GM18508 (cell line): ENCODE measurements around the gene VPS54.
A peak's percentile ranks its signal among the peaks of the same experiment; 100 is the strongest.

Experiments used
- ATAC-seq: cut with Tn5 transposase; IDR thresholded peaks from one replicate; pipeline ENCODE4 v1.9.1; 2021; ENCODE audit warnings: moderate number of reproducible peaks; ENCODE audit not compliant: insufficient read depth, unreplicated experiment

Gene VPS54

DNA sequence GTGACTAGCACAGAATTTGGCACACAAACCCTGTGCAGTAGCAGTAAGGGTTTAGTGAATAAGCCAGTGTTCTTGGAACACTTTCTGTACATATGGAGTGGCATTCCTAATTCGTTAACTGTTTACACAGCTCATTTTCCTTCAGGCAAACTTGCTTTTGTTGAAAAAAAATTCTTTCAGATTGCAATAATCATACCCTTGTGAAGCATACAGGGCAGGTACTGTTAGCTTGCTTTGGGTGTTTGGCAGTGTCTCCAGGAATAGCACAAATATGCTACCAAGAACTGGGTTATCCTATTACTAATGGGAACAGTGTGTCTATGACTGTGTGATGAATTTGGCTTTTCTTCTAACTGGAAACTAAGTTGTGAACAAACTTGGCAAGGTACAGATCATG, 144.1 kb downstream of the VPS54 start:
- no peak for ATAC-seq

DNA sequence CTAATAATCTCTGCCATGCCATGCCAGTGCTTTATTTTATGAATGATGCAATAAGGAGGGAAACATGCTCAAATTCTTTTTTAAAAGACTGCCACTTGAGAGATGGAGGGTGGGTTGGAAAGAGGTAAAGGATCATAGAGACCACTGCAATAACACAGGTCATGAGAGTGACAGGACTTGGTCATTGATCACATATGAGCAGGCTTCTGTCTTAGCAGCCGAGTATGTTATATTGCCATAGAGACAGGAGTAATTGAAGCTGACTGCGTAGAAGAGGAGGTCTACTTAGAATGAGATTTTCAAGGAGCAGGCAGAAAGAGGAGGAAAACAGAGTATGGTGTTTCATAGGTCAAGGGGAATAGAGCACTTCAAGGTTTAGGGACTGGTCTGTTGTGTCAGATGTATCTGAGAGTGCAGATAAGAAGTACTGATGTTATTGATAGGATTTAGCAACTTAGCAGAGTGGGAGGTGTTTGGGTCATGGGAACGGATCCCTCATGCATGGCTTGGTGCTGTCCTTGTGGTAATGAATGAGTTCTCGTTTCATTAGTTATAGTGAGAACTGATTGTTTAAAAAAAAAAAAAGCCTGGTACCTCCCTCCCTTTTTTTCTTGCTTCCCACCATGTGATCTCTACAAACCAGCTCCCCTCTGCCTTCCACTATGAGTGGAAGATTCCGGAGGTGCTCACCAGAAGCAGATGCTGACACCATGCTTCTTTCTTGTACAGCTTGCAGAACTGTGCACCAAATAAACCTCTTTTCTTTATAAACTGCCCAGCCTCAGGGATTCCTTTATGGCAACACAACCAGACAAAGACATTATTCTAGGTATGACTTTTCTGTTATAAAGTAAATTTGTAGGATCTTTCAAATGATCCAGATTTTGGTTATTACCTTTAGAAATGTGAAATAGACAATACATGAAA, 144.8 kb downstream of the VPS54 start:
- ATAC-seq: no peak

DNA sequence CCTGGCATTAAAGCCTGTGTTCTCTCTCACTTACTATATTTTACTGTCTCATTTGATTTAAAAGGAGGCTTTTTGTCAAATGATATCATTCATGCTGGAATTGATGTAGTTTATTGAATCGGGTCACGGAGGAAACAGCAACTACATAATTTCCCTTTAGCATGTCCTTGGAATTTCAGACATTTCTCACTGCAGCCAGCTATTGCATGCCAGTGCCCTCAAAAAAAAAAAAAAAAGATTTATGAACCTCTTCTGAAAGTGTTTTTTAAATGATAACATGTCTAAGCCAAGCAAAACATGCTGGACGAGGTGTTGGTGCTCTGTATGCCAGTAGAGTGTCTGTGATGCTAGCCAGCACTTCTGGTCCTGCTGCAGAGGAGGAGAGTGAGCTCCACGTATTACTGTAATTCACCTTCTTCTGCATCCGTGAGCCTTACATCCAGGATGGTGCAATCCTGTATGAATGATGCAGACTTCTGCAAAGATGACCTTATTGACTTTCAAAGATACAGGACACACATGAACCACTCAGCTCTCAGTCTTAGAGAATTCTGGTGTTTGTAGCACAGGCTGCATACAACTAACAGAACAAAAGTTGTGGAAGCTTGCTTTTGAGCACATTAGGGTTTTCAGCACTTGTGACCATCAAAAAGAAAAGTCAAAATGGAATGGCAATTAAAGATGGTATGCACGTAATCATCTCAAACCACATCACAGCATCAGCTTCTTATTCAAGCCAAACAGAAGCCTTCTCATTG, 146.5 kb downstream of the VPS54 start:
- ATAC-seq: no peak

- no peak for ATAC-seq
Observed at GRCh38 chr2:63871864-63872263, 147.4 kb downstream of the VPS54 start.

GRCh38 chr2:63870679-63871078, 148.5 kb downstream of the VPS54 start:
- ATAC-seq: no peak

GRCh38 chr2:63866009-63866709, 153.1 kb downstream of the VPS54 start:
- ATAC-seq: peak; percentile 54

- no peak for ATAC-seq
Observed at GRCh38 chr2:63865159-63865799, 153.9 kb downstream of the VPS54 start.

DNA sequence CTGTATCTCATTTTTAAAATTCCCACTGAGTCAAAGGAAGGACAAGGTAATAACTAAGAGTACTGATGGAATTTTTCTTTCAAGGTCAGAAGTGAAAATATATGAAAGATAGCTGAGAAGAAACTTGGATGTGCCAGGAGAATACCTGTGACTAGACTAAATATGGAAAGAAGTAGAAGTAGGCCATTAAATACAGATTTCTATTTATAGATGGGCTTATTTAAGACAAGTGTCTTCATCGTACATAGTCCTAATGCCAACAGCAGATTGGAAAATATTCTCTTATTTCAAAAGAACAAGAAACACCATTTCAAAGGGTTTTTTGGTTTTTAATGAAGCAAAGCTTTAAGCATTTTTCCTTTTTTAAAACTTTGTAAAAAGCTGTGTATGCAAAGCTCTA, 155.5 kb downstream of the VPS54 start:
- ATAC-seq: no peak

DNA sequence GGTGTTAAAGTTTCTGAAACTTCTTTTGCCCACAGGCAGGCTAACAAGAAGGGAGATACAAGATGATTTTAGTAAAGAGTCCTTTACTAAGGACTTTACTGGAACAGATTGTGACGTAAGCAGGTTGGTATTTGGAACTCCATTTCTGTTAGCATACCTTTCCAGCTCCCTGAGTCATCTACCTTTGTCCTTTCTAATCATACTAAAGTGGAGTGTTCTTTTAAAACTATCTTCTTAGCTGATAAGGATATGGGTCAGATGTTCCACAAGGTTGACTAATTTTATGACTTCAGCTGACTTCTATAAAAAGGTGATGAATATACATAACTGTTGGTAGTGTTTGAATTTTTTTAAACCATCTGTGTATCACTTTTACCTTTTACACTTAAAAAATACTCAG, 156.4 kb downstream of the VPS54 start:
- ATAC-seq: no peak

DNA sequence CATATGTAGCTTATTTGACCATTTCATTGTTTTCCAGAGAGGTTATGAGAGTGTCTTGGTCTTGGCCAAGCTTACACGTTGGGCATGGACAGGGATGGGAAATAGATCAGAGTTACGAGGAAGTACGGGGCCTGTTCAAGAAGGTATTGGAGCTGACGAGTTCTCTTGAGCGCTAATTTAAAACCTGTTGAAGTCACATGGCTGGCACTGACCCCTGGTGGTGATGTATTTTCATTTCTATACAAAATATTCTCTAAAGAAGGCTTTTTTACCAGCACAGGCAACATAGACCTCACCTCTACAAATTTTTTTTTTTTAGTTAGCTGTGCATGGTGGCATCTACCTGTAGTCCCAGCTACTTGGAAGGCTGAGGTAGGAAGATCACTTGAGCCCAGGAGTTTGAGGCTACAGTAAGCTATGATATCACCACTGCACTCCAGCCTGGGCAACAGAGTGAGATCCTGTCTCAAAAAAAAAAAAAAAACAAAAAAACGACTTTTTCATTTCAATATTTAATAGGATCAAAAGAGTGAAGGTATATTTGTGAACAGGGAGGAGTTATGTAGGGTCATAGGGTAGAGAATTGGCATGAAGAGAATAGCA, 157.9 kb downstream of the VPS54 start:
- no peak for ATAC-seq

DNA sequence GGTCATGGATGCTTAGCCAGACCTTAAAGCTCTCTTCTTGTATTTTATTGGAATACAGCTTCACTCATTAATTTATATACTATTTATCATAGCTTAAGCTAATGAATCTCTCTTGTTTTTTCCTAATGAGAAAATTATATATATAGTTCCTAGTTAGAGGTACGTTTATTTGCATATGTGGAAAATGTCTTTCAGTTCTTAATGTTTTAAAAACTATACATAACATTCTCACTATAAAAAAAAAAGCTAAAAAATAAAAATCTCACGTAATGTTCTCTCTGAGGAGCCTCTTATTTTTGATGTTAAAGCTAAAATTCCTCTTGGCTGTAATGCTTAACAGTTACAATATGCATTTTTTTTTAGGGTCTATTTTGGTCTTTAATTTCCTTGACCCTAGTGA, 160.9 kb downstream of the VPS54 start:
- ATAC-seq: no peak

GRCh38 chr2:63856303-63856603, 163.0 kb downstream of the VPS54 start:
- no peak for ATAC-seq

DNA sequence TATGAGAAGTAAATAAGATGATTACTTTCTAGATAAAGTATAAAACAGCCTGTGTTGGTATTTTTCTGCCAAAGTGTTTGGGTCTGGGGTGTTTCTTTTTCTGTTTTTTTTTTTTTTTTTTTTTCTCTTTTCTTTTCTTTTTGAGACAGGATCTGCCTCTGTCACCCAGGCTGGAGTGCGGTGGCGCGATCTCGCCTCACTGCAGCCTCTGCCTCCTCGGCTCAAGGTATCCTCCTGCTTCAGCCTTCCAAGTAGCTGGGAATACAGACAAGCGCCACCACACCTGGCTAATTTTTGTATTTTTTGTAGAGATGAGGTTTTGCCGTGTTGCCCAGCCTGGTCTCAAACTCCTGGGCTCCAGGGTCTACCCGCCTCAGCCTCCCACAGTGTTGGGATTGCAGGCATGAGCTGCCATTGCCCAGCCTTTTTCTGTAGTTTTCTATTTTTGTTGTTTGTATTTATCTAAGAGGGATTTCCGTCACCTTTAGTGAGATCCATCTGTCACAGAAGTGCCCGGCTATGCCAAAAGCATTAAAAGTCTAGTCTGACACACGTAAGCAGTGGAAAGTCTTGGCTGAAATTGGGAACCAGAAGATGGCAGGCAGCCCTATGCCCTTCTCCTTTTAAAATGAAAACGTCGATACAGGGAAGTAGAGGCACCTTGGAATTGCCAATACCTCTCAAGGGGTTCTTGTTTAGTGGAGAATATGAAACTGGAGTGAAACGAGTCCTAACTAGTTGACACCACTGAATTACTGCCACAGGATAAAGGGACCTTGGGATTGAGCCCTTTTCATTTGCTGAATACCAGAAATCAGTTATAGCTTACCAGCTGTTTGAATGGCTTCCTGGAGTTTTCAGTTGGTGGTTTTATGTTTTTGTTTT, 163.6 kb downstream of the VPS54 start:
- no peak for ATAC-seq

DNA sequence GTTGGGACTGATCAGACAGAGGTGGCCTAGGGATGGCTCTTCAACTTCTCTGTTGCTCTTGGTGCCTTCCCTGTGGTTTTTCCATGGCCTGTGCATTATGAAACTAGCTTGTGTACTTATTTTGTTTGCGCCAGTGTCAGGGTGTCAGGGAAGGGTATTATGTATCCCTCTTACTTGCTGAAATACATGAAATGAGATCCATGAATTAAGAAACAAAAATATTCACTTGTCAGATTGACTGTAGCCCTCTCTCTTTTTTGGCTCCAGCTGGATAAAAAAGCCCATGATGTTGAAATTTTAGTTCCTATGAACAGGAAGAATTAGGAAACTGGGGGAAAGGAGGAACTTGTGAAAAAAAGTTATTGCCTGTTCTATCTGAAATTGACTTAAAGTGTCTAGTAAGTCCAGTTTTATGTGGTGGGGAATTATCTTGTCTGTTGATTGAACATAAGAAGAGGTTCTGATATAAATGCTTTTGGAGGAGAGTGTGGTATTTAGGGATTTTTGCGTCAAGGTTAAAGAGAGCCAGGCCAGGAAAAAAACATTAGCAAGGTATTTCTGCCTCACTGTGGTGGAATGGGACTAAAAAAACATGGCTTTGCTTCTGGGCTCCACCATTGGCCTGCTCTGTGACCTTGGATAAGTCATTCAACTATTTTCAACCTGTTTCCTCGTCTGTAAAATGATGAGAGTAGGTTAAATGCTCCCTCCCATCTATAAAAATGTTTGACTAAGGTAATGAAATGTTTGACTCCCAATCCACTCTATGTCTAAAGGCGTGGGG, 165.5 kb downstream of the VPS54 start:
- no peak for ATAC-seq

- ATAC-seq: no peak
Observed at GRCh38 chr2:63851691-63852311, 167.4 kb downstream of the VPS54 start.

DNA sequence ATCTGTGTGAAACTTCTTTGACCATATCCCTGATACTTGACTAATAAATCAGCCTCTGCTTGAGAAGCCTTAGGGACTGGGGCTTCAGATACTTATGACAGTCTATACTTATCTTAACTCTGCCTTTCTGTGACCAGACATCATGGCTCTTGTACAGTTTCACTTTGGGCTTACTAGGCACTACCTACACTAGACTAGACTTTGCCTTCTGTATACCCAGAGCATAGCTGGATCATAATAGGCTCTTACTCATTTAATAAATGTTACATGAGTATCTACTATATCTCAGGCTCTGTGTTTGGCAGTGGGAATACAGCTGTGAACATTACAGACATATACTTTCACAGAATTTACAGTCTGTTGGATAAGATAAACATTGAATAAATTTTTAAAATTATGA, 168.6 kb downstream of the VPS54 start:
- ATAC-seq: no peak

- ATAC-seq: no peak
Observed at GRCh38 chr2:63850204-63850571, 169.0 kb downstream of the VPS54 start.
